ENCODE results near the gene NPW. TPM values are rescaled to one million over a fixed set of nuclear protein-coding genes. Genes with fewer than 3 reads are reported as not detected.

Gene NPW
- total and polyA plus RNA-seq, 2 experiments from 2014 or later = 3.0 TPM; not detected in 1

DNA sequence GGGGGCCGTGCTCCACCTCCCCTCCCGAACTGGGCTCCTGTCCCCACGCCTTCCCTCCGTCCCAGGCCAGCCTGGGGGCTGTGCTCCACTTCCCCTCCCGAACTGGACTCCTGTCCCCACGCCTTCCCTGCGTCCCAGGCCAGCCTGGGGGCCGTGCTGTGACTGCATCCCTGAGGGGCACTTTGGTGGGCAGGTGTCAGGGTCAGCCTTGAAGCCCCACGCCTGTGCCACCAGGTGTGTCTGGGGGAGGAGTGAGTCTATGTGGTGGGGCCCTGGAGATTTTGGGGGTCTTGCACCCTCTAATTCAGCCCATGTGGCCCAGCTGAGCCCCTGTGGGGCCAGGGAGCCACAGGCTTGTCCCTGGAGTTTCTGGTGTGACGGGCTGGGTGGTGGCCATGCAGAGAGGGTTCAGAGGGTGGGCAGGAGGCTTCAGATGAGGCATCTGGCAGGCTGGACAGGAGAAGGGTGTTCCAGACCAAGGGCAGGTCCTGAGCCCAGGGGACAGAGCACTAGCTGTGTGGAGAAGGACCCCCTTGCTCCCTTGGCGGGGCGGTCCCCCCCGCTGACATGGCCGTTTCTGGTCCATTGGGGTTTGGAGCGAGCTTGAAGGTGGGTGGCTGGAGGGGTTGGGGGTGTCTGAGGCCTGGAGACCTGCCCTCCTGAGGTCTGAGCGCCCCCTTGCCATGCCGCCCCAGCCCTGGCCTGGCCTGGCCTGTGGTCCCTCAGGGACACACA is 15.3 kb downstream of the NPW start:
- Histone ChIP-seq H3F3A (ENCODE audit: insufficient read depth) (no peaks in the 10 kb centered on the region), H3K4me2 (ENCODE audit: unreplicated experiment) (no peak overlapping the region), H3K27ac (peak overlapping the region; percentile 82), H4K20me1 (ENCODE audit: insufficient read depth) (no peaks in the 10 kb centered on the region), H3K27me3 (replicated peaks; ENCODE audit: insufficient read depth) (no peaks in the 10 kb centered on the region), H3K4me3 (no peak overlapping the region), H2AFZ (no peak overlapping the region), H3K36me3 (ENCODE audit: low read depth) (no peaks in the 10 kb centered on the region), H3K79me2 (ENCODE audit: insufficient read depth) (peaks cover 12% of the 10 kb centered on the region; the same call in 1 of the 2 replicates), H3K9ac (peak overlapping the region; percentile 85), H3K4me1 (ENCODE audit: insufficient read depth) (peaks cover 32% of the 10 kb centered on the region), H3K9me2 (ENCODE audit: insufficient read depth) (no peaks in the 10 kb centered on the region), H3K9me3 (ENCODE audit: low read depth) (no peaks in the 10 kb centered on the region)
- no peak for DNase-seq
- no peak for TF ChIP-seq EZH2 (IDR thresholded peaks at IDR 0.05; ENCODE audit: insufficient read depth, poor library complexity, severe bottlenecking)
- TF ChIP-seq EZH2phosphoT487 (IDR thresholded peaks at IDR 0.05; ENCODE audit: insufficient read depth, low read depth) = no peak
- 93 to 94% methylated on average over 13 to 16 of the region's 17 CpGs for WGBS, 2 experiments (ENCODE audit: low coverage in 1 of 2, low lambda C conversion rate in 2 of 2, missing lambda C conversion rate in 2 of 2)
- in situ Hi-C loops (cut with MboI) = no loop called here

DNA sequence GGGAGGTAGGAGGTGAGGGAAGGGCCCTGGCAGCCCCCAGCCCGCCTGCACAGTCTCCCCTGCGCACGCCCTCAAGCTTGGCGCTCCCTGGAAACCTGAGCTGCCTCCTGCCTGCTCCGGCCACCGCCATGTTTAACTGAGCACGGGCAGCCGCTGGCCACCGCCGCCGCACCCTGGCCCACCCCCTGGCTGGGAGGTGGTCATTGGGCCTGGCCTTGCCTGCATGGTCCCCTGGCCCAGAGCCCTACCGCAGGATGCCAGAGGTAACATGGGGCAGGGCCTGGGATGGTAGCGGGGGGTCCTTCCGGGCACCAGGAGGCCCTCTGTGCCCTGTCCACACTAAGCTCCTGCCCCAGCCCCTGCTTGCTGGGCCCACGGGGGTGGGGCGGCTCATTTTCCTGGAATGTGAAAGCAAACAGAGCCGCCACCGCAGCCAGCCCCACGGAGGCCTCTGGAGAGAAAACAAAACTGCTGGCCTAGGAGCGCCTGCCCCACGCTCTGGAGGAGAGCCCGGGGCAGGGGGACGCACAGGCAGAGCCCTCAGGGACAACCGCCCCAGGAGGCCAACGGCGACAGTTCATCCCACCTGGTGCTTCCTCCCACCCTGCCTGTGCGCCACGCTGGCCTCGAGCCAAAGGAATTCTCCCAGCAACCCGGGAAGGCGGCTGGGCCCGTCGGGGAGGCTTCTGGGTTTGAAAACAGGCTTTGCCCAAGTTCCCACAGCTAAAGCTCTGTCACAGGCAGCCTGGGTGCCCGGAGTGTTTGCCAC is 16.0 kb downstream of the NPW start:
- no peaks in the 10 kb centered on the region for H4K20me1 ChIP-seq (ENCODE audit: insufficient read depth)

DNA sequence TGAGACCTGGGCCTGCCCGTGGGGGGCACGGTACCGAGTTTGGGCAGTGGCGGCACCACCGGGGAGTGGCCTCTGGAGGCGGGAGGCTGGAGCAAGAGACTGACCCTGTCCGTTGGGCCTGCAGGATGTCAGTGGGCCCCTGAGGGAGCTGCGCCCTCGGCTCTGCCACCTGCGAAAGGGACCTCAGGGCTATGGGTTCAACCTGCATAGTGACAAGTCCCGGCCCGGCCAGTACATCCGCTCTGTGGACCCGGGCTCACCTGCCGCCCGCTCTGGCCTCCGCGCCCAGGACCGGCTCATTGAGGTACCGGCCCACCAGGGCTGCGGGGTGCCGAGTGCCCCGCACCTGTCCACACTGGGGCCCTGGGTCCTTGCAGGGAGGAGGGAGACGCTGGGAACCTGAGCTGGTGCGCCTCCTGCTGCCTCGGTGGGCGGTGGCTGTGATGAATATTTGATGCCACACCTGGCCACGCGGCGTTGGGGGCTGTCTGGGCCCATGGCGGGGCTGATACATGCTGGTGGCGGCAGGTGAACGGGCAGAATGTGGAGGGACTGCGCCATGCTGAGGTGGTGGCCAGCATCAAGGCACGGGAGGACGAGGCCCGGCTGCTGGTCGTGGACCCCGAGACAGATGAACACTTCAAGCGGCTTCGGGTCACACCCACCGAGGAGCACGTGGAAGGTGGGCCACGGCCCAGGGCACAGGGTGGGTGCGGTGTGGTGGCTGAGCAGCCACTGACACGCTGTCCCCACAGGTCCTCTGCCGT is 16.8 kb downstream of the NPW start:
- TF ChIP-seq EZH2 (IDR thresholded peaks at IDR 0.05; ENCODE audit: insufficient read depth, poor library complexity, severe bottlenecking) (no peak), EZH2phosphoT487 (IDR thresholded peaks at IDR 0.05; ENCODE audit: insufficient read depth, low read depth) (no peak)
- H3F3A ChIP-seq (ENCODE audit: insufficient read depth) = no peaks in the 10 kb centered on the region
- 92% methylated on average over 43 to 47 of the region's 47 CpGs for WGBS, 2 experiments (ENCODE audit: low coverage in 1 of 2, low lambda C conversion rate in 2 of 2, missing lambda C conversion rate in 2 of 2)

More for the DNA sequence above, 16.0 kb downstream of the NPW start:
- peaks cover 33% of the 10 kb centered on the region for H3K4me1 ChIP-seq (ENCODE audit: insufficient read depth)
- TF ChIP-seq EZH2 (IDR thresholded peaks at IDR 0.05; ENCODE audit: insufficient read depth, poor library complexity, severe bottlenecking) (no peak), EZH2phosphoT487 (IDR thresholded peaks at IDR 0.05; ENCODE audit: insufficient read depth, low read depth) (no peak)
- H3F3A ChIP-seq (ENCODE audit: insufficient read depth) = no peaks in the 10 kb centered on the region
- H3K9ac ChIP-seq = peak overlapping the region; percentile 85
- H3K4me2 ChIP-seq (ENCODE audit: unreplicated experiment) = peak overlapping the region; percentile 62
- peak overlapping the region; percentile 82 for H3K27ac ChIP-seq
- H3K79me2 ChIP-seq (ENCODE audit: insufficient read depth) = peaks cover 12% of the 10 kb centered on the region; the same call in 1 of the 2 replicates
- peak; percentile 88 for DNase-seq
- H2AFZ ChIP-seq = peak overlapping the region; percentile 80
- 36% methylated on average over 33 to 34 of the region's 34 CpGs for WGBS, 2 experiments (ENCODE audit: low coverage in 1 of 2, low lambda C conversion rate in 2 of 2, missing lambda C conversion rate in 2 of 2)
- H3K36me3 ChIP-seq (ENCODE audit: low read depth) = no peaks in the 10 kb centered on the region
- in situ Hi-C loops (cut with MboI) = no loop called here
- no peaks in the 10 kb centered on the region for H3K9me3 ChIP-seq (ENCODE audit: low read depth)
- H3K9me2 ChIP-seq (ENCODE audit: insufficient read depth) = no peaks in the 10 kb centered on the region
- H3K4me3 ChIP-seq = peak overlapping the region; percentile 50
- no peaks in the 10 kb centered on the region for H3K27me3 ChIP-seq (replicated peaks; ENCODE audit: insufficient read depth)

DNA sequence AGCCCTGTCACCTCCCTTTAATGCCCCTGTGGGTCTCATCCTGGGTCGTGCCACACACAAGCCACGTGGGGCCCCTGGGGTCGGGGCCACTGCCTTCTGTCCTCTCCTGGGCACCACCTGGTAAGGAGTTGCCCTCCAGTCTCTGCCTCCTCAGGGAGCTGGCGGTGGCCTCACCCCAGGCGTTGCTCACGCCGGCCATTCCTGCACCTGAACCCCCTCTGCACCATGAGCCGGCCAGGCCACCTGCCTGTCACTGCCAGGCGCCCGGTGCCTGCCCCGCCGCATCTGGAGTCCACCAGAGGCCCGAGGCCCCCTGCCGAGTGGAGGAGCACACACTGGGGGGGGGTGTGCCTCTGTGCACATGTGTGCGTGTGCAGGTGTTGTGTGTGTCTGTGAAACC is 17.5 kb downstream of the NPW start:
- H3K9me2 ChIP-seq (ENCODE audit: insufficient read depth) = no peaks in the 10 kb centered on the region
- H3K79me2 ChIP-seq (ENCODE audit: insufficient read depth) = peaks cover 12% of the 10 kb centered on the region; the same call in 1 of the 2 replicates
- no peaks in the 10 kb centered on the region for H3F3A ChIP-seq (ENCODE audit: insufficient read depth)
- H3K4me2 ChIP-seq (ENCODE audit: unreplicated experiment) = no peak overlapping the region
- no peak overlapping the region for H2AFZ ChIP-seq
- H3K27me3 ChIP-seq (replicated peaks; ENCODE audit: insufficient read depth) = no peaks in the 10 kb centered on the region
- H3K9me3 ChIP-seq (ENCODE audit: low read depth) = no peaks in the 10 kb centered on the region
- WGBS, 2 experiments (ENCODE audit: low coverage in 1 of 2, low lambda C conversion rate in 2 of 2, missing lambda C conversion rate in 2 of 2) = 91 to 96% methylated on average over 14 to 15 of the region's 15 CpGs
- peaks cover 33% of the 10 kb centered on the region for H3K4me1 ChIP-seq (ENCODE audit: insufficient read depth)
- TF ChIP-seq EZH2 (IDR thresholded peaks at IDR 0.05; ENCODE audit: insufficient read depth, poor library complexity, severe bottlenecking) (no peak), EZH2phosphoT487 (IDR thresholded peaks at IDR 0.05; ENCODE audit: insufficient read depth, low read depth) (no peak)
- no peak overlapping the region for H3K4me3 ChIP-seq
- in situ Hi-C loops (cut with MboI) = no loop called here
- no peak for DNase-seq
- no peak overlapping the region for H3K27ac ChIP-seq
- H4K20me1 ChIP-seq (ENCODE audit: insufficient read depth) = no peaks in the 10 kb centered on the region
- H3K36me3 ChIP-seq (ENCODE audit: low read depth) = no peaks in the 10 kb centered on the region
- no peak overlapping the region for H3K9ac ChIP-seq

More for the DNA sequence above, 16.8 kb downstream of the NPW start:
- in situ Hi-C loops (cut with MboI) = no loop called here
- Histone ChIP-seq H3K9me2 (ENCODE audit: insufficient read depth) (no peaks in the 10 kb centered on the region), H4K20me1 (ENCODE audit: insufficient read depth) (no peaks in the 10 kb centered on the region), H3K4me1 (ENCODE audit: insufficient read depth) (peaks cover 33% of the 10 kb centered on the region), H3K36me3 (ENCODE audit: low read depth) (no peaks in the 10 kb centered on the region), H3K27me3 (replicated peaks; ENCODE audit: insufficient read depth) (no peaks in the 10 kb centered on the region), H2AFZ (peak overlapping the region; percentile 80), H3K9ac (peak overlapping the region; percentile 85), H3K27ac (peak overlapping the region; percentile 82), H3K79me2 (ENCODE audit: insufficient read depth) (peaks cover 12% of the 10 kb centered on the region; the same call in 1 of the 2 replicates), H3K9me3 (ENCODE audit: low read depth) (no peaks in the 10 kb centered on the region), H3K4me2 (ENCODE audit: unreplicated experiment) (peak overlapping the region; percentile 62), H3K4me3 (peak overlapping the region; percentile 50; the same call in 1 of the 2 replicates)
- no peak for DNase-seq

Measured in GM23248 (cell line).